Measurements from ENCODE around the gene CLTA.
A peak's percentile ranks its signal among the peaks of the same experiment; 100 is the strongest.

Gene CLTA, protein sequence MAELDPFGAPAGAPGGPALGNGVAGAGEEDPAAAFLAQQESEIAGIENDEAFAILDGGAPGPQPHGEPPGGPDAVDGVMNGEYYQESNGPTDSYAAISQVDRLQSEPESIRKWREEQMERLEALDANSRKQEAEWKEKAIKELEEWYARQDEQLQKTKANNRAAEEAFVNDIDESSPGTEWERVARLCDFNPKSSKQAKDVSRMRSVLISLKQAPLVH

GRCh38 chr9:36190388-36191289 is at the start of gene CLTA:
CLTA (plus strand) TSS chr9:36190921; CDS start chr9:36191057, 136 bp downstream.
- DNase-seq: peak; percentile 98

DNA sequence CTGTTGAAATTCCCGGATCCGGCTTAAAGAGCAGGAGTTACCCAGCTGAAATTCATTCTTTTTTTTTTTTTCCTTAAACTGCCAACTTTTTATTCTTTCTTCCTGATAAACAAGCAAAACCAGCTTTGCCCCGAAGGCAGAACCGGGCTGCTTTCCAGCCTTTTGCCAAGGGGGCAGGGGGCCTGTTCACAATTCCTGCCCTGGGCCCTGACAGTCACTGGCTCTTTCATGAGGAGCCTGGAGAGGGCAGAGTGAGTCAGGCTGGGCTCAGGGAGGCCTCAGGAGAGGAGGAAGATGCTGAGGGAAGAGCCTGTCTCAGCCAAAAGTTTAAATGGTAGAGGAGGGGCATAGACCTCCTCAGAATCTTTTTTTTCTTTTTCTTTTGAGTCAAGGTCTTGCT is 49.4 kb upstream of the CLTA start:
- DNase-seq: no peak

- no peak for DNase-seq
These were observed 49.0 kb upstream of the CLTA start for GRCh38 chr9:36141761-36142160.

- DNase-seq: peak; percentile 30
These were observed 48.0 kb upstream of the CLTA start for GRCh38 chr9:36142510-36143244.

- no peak for DNase-seq
These were observed 47.5 kb upstream of the CLTA start for GRCh38 chr9:36143245-36143641.

GRCh38 chr9:36144309-36145232 is 46.1 kb upstream of the CLTA start:
- DNase-seq: peak; percentile 55

DNA sequence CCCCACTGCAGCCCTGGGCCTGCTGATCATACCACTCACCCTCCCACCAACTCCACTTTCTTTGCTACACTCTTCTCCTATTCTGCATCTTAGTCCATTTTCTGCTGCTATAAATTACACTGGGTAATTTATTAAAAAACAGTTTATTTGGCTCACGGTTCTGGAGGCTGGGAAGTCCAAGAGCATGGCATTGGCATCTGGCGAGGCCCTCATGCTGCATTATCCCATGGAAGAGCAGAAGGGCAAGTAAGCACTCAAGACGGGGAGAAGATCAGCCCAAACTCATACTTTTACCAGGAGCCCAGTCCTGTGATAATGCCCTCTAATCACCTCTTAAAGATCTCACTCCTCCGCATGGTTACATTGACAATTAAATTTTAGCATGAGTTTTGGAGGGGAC is 44.8 kb upstream of the CLTA start:
- no peak for DNase-seq

GRCh38 chr9:36146651-36147050 is 44.1 kb upstream of the CLTA start:
- DNase-seq: no peak

- no peak for DNase-seq
These were observed 43.1 kb upstream of the CLTA start for GRCh38 chr9:36147441-36148175.

DNA sequence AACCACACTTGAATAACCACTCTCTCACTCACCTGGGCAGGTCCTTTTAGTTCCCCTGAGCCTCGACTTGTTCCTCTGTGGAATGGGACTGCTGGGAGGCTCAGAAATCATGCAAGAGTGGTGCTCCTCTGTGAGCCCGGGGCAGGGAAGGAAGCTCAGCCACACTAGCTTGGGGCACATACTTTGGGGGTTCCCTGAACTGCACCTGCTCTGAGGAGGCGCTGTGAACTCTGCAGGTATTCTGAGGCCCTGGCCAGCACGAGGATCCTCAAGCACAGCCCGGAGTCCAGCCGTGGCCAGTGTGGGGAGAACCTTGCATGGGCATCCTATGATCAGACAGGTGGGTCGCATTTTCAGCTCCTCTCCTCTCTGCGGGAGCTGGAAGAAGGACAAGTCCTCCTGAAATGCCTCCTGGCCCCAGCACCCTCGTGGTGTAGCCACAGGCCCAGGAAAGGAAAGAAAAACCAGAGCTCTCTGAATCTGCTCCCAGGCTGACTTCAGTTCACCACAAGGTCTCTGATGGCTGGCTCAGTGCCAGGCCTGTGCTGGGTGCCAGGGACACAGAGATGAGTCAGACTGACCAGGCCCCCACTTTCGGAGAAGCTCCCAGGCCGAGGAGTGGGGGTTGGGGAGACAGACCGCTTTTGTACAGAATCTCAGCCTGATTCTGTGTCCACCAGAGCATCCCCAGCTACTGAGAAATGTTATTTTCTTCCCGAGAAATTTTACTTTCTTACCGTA is 42.2 kb upstream of the CLTA start:
- DNase-seq: peak; percentile 80

DNA sequence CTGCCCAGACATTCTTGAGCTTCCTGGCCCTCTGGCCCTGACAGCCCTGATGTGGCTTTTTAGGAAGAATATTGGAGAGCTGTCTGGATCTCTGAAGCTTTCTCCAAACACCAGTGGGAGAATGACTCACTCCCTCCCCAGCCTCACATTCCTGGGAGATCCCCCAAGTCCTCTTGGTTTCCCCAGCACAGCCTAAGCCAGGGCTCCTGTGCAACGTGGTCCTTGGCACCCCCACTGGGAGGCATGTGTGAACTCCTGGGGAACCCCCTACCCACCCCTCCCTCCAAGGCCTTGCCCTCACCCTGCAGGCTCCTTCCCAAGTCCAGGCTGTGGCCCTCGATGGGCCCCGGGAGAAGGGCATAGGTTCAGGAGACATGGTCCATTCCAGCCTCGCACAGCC is 41.5 kb upstream of the CLTA start:
- DNase-seq: no peak

DNA sequence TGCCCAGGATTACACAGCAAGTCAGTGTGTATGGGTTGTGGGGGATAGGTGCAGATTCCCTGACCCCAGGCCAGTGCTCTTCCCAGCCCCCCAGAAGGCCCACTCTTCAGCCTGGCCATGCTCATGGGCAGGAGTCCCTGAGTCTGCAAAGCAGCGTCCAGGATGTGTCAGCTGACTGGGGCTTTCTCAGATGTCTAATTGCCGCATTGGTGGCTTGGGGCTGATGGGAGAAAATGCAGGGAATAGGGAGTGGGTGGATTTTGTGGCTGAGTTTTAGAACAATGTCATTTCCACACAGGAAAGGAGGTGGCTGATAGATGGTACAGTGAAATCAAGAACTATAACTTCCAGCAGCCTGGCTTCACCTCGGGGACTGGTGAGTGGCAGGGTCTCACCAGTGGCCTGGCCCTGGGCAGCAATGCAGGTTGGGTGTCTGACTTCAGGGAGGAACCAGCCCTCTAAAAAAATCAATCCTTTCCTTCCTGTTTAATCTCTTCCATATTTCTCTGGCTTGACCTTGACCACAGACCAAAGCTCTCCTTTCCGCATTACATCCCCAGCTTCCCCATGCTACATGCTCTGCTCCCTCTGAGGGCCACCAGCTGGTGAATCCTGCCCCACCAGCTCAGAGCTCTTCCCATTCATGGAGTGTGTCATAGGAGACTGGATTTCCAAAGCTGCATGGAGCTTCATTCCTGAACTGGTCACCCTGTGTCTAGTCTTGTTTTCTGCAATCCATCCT is 40.0 kb upstream of the CLTA start:
- DNase-seq: no peak

GRCh38 chr9:36151316-36152210 is 39.2 kb upstream of the CLTA start:
- peak; percentile 91 for DNase-seq

GRCh38 chr9:36152741-36153438 is 37.8 kb upstream of the CLTA start:
- no peak for DNase-seq

- DNase-seq: no peak
These were observed 37.0 kb upstream of the CLTA start for GRCh38 chr9:36153746-36154145.

- DNase-seq: peak; percentile 41
These were observed 36.3 kb upstream of the CLTA start for GRCh38 chr9:36154331-36154952.

GRCh38 chr9:36156116-36156515 is 34.6 kb upstream of the CLTA start:
- DNase-seq: no peak

DNA sequence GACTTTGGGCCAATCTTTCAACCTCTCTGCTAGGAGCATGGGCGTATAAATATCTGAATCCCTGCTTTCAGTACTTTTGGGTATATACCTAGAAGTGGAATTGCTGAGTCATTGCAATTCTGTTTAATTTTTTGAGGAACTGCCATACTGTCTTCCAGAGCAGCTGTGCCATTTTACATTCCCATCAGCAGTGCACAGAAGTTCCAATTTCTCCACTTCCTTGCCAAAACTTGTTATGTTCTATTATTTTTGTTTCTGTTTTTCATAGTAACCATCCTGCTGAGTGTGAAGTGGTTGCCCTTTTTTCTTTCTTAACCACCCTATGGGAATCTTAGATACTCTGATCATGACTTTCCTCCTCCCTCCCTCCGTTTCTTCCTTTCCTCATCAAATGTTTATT is 32.6 kb upstream of the CLTA start:
- no peak for DNase-seq

All from CD4-positive, alpha-beta T cell treated with Interleukin-17A for 1 hour (primary cell).